Prostate gland (tissue), 2 donors: ENCODE results near the gene TRMU. TPM values are rescaled to one million over a fixed set of nuclear protein-coding genes. Genes with fewer than 3 reads are reported as not detected.
A peak's percentile ranks its signal among the peaks of the same experiment; 100 is the strongest.

Experiments
- DNase-seq: peaks from one replicate; pipeline ENCODE4 v3.0.0-alpha.2; 2019; ENCODE audit warnings: low spot score
- H3K27ac ChIP-seq, 2 donors: fragments of 200-600 bp; sonication (generic); 2 replicates each; pipeline ENCODE4 v1.5.1; 2017 to 2019
- H3K27me3 ChIP-seq: fragments of 200-600 bp; sonication (generic); replicated peaks from 2 replicates; pipeline ENCODE4 v1.5.1; 2019; ENCODE audit not compliant: insufficient read depth
- H3K36me3 ChIP-seq, 2 donors: fragments of 200-600 bp; sonication (generic); 1 replicate in 1 of 2; 2 replicates in 1 of 2; pipeline versions ENCODE4 v1.5.1 to v1.8.1; 2017 to 2019
- H3K4me1 ChIP-seq: fragments of 200-600 bp; sonication (generic); replicated peaks from 2 replicates; pipeline ENCODE4 v1.5.1; 2019
- H3K4me3 ChIP-seq, 2 donors: fragments of 200-600 bp; sonication (generic); 2 replicates each; pipeline ENCODE4 v1.5.1; 2017 to 2019
- H3K9me3 ChIP-seq: fragments of 200-600 bp; sonication (generic); 2 replicates; pipeline ENCODE4 v1.5.1; 2017
- CTCF ChIP-seq, 4 experiments: fragments of 200-600 bp in 2 of 4; fragments of 450-650 bp in 2 of 4; sonication (generic) in 2 of 4; IDR thresholded peaks; 1 replicate in 3 of 4; 2 replicates in 1 of 4; pipeline ENCODE4 v1.5.1; 2016 to 2019; ENCODE audit warnings: antibody characterized with exemption in 4 of 4, mild to moderate bottlenecking in 2 of 4, moderate library complexity in 2 of 4
- POLR2A ChIP-seq: fragments of 450-650 bp; IDR thresholded peaks from one replicate; pipeline ENCODE4 v1.6.1; 2016; ENCODE audit warnings: antibody characterized with exemption, mild to moderate bottlenecking
- POLR2AphosphoS5 ChIP-seq: sonication (generic); formaldehyde crosslinking; IDR thresholded peaks from one replicate; pipeline ENCODE4 v1.6.1; 2017; ENCODE audit warnings: antibody characterized with exemption
- WGBS: methylation state at CpG from one replicate; pipeline ENCODE4 v1.1.5; 2018; 5-methylcytosine and 5-hydroxymethylcytosine counted together
- intact Hi-C: fragments of 100-400 bp; cut with DNase I; formaldehyde crosslinking; loops from one replicate; pipeline ENCODE4 v1.14.2; 2022
- total RNA-seq, 2 donors: library from RNA; depleted of rRNA; stranded (reverse); fragments of >200 nt; gene quantifications; one replicate each; pipeline ENCODE4 v1.1.0, GENCODE V29; 2016

Gene TRMU
- total RNA-seq, 2 donors from 2014 or later: 35.1 to 52.9 TPM

DNA sequence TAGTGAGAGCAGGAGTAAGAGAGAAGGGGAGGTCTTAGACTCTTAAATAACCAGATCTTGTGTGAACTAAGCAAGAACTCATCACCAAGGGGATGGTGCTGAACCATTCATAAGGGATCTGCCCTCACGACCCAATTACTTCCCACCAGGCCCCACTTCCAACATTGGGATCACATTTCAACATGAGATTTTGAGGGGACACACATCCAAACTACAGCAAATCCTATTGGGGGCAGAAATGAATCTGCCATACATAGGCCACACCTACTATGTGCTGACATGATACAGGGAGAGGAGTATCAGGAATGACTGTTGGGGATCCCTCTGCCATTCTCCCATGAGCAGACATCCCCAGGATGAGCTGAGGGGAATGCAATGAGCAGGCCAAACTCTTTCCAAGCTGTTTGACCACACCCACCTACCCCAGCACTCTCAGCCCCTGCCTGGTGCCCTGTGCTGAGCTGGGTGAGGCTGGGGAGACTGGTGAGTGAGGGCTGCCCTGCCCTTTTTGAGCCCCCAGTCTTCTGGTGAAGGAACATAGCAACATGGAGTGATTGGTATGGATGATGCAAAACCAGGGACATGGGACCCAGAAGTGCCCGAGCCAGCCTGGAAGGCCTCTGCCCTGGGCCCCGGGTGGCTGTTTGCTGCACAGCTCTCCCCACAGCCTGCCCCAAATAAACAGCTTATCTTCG is 40.1 kb upstream of the TRMU start:
- no peaks in the 10 kb centered on the region for H3K4me1 ChIP-seq
- H3K27me3 ChIP-seq: no peaks in the 10 kb centered on the region
- no peaks in the 10 kb centered on the region for H3K9me3 ChIP-seq
- peaks cover 0 to 8% of the 10 kb centered on the region in 2 donors for H3K36me3 ChIP-seq
- no peak overlapping the region for H3K4me3 ChIP-seq
- DNase-seq: no peak
- intact Hi-C loops: loop anchor here (5.0 kb wide), 1 partner anchor 173 kb away; no protein-coding TSS in a partner anchor
- TF ChIP-seq CTCF (IDR thresholded peaks at IDR 0.05) (no peak), POLR2AphosphoS5 (no peak), POLR2A (no peak)
- 54% methylated on average over 4 of the region's 4 CpGs for WGBS
- peak overlapping the region; percentile 85 to 92 for H3K27ac ChIP-seq

DNA sequence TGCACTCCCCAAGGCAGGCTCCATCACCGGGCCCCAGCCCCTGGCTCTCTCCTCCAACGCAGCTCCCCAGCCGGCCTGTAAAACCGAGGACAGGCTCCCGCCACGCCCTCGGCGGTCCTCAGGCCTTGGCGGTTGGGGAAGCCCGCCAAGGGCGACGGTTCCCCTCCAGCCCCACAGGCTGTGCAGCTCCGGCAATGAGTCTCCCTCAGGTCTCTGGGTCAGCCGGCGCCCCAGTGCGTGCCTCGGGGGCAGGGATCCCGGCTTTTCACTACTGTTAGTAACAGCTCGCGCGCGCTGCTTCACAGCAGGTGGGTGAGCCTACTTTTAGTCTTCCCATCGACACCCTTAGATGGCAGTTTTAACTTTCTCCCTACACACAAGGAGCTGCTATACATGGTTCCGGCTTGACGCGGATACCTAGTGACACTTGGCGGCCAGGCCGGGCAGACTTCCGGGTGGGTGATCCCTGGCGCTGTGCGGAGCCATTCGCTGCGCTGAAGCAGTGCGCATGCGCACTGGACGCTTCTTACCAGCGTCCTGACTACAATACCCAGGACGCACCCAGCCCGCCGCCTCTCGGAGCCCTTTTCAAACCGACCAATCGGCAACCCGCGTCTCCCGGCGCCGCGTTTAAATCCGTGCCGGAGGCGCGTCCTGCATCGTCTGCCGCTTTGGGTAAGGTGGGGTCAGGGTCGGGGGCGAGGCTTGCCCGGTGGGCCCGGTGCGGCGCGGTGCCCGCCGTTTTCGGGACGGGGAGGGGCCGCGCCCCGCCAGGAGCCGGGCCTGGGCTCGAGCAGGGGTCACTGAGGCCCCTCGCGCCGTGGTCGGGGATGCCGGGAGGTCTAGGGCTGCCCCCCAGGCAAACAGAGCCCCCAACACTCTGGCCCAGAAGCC is 39.0 kb upstream of the TRMU start, which contains the start of gene GTSE1:
Gene GTSE1 (plus strand): TSS at position 614 of the 894 bp plus-strand sequence. CDS start 531 bp downstream, outside the sequence.
- Histone ChIP-seq H3K4me1 (no peaks in the 10 kb centered on the region), H3K27me3 (no peaks in the 10 kb centered on the region), H3K36me3 (peaks cover 0 to 8% of the 10 kb centered on the region in 2 donors), H3K9me3 (no peaks in the 10 kb centered on the region), H3K4me3 (peak within 1 kb of the TSS; percentile 33 to 35), H3K27ac (peak within 1 kb of the TSS; percentile 85 to 92)
- WGBS: under 1% methylated on average over 74 of the region's 76 CpGs
- TF ChIP-seq POLR2AphosphoS5 (peak; percentile 96), CTCF (IDR thresholded peaks at IDR 0.05) (peak in 3 of 4 experiments; percentile 14 to 49 (median 43)), POLR2A (peak; percentile 56)
- intact Hi-C loops: loop anchor here (5.0 kb wide), 1 partner anchor 174 kb away; no protein-coding TSS in a partner anchor
- peak; percentile 97 for DNase-seq

DNA sequence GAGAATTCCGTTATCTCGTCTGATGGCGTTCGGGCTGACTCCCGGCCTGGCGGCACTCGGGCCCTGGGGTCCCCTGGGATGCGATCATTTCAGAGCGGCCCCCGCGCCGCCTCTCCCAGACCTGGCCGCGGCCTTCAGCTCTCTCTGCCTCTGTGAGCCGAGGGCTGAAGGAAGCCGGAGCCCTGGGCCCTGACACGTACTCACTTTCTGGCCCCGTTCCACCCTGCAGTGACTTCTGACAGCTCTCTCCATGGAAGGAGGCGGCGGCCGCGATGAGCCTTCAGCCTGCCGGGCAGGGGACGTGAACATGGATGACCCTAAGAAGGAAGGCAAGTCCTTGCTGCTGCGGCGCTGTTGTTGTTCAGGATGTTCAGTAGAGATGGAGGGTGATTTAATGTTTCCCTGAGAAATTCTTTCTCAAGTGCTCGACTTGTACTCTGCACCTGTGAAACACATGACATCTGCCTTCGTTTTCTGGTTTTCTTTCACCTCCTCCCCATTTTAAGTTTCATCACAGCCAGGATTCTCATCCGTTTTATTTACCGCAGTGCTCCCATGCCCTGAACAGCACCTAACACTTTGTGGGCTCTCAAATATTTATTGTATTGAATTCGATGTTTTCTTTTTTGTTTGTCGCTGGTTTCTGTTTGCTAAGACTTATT is 38.2 kb upstream of the TRMU start:
- DNase-seq: no peak
- intact Hi-C loops: loop anchor here (5.0 kb wide), 1 partner anchor 175 kb away; no protein-coding TSS in a partner anchor
- WGBS: 4% methylated on average over 30 of the region's 32 CpGs

DNA sequence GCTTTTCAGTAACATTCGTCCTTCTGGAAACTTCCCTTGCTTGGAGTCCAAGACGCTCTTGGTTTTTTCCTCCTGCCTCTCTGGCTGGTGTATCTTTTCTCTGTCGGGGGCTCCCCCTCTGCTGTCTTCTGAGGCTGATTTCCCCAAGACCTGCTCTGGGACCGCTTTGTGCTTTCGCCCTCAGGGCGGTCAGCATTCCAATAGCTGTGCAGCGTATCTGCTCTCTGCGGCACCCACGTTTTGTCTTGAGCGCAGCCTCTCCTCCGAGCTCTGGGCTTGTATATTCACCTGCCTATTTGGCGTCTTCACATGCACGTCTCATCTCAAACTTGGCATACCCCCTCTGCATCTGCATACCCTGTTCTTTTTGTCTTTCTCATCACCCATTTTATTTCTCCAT is 36.4 kb upstream of the TRMU start:
- no peaks in the 10 kb centered on the region for H3K9me3 ChIP-seq
- intact Hi-C loops: loop anchor here (5.0 kb wide), 1 partner anchor 177 kb away; no protein-coding TSS in a partner anchor
- 91% methylated on average over 13 of the region's 13 CpGs for WGBS

More for the DNA sequence above, 38.2 kb upstream of the TRMU start:
- H3K27me3 ChIP-seq: no peaks in the 10 kb centered on the region
- no peak overlapping the region for H3K27ac ChIP-seq
- peak overlapping the region; percentile 33 to 35 for H3K4me3 ChIP-seq
- TF ChIP-seq POLR2A: no peak
- no peak for TF ChIP-seq POLR2AphosphoS5
- TF ChIP-seq CTCF (IDR thresholded peaks at IDR 0.05): no peak
- peaks cover 0 to 5% of the 10 kb centered on the region in 2 donors for H3K36me3 ChIP-seq
- H3K9me3 ChIP-seq: no peaks in the 10 kb centered on the region
- no peaks in the 10 kb centered on the region for H3K4me1 ChIP-seq

More for the DNA sequence above, 36.4 kb upstream of the TRMU start:
- H3K27ac ChIP-seq: no peak overlapping the region
- H3K4me3 ChIP-seq: no peak overlapping the region
- H3K27me3 ChIP-seq: no peaks in the 10 kb centered on the region
- H3K36me3 ChIP-seq: no peaks in the 10 kb centered on the region
- DNase-seq: no peak
- H3K4me1 ChIP-seq: no peaks in the 10 kb centered on the region
- no peak for TF ChIP-seq CTCF (IDR thresholded peaks at IDR 0.05)
